Activated CD8-positive, alpha-beta memory T cell treated with anti-CD3 and anti-CD28 coated beads, Interleukin-2, amount 50 U/mL, for 48 hours (primary cell): ENCODE data around the gene OR4C16.

ENCODE experiments used
- DNase-seq: peaks from one replicate; pipeline ENCODE4 v3.0.0-alpha.2; 2020

The OR4C16 gene

GRCh38 chr11:55571828-55572227 lies at the start of gene OR4C16:
Gene OR4C16, plus strand, starts transcription at chr11:55572128. Its CDS starts 0 bp downstream, at chr11:55572128.
- DNase-seq, result no peak

GRCh38 chr11:55554169-55554568 lies 17.8 kb upstream of the OR4C16 start, which contains the start of gene OR4C15:
Gene OR4C15, plus strand, starts transcription at chr11:55554469. Its CDS starts 0 bp downstream, at chr11:55554469.
- DNase-seq, result no peak

GRCh38 chr11:55572548-55572947 lies 620 bp downstream of the OR4C16 start:
- DNase-seq, result no peak

- no peak for DNase-seq
These were observed 35.6 kb downstream of the OR4C16 start, which contains the start of gene OR4C11 for GRCh38 chr11:55607545-55607944. Gene OR4C11, minus strand, starts transcription at chr11:55607645. Its CDS starts 3,272 bp downstream, at chr11:55604373.
